Hematopoietic multipotent progenitor cell (in vitro differentiated cells): ENCODE measurements around the gene CPSF3. TPM values are rescaled to one million over a fixed set of nuclear protein-coding genes. Genes with fewer than 3 reads are reported as not detected.
A peak's percentile ranks its signal among the peaks of the same experiment; 100 is the strongest.

Experiments used
- DNase-seq, 3 donors: peaks; one replicate each; pipeline ENCODE4 v3.0.0-alpha.2; 2011 to 2015; ENCODE audit warnings: low read depth in 2 of 3, low spot score in 2 of 3
- total RNA-seq: library from RNA; depleted of rRNA; stranded (reverse); fragments of >200 nt; gene quantifications from one replicate; pipeline ENCODE4 v1.2.3, GENCODE V29; 2012

CPSF3 gene
- total RNA-seq, 1 donor: 31.5 TPM

DNA sequence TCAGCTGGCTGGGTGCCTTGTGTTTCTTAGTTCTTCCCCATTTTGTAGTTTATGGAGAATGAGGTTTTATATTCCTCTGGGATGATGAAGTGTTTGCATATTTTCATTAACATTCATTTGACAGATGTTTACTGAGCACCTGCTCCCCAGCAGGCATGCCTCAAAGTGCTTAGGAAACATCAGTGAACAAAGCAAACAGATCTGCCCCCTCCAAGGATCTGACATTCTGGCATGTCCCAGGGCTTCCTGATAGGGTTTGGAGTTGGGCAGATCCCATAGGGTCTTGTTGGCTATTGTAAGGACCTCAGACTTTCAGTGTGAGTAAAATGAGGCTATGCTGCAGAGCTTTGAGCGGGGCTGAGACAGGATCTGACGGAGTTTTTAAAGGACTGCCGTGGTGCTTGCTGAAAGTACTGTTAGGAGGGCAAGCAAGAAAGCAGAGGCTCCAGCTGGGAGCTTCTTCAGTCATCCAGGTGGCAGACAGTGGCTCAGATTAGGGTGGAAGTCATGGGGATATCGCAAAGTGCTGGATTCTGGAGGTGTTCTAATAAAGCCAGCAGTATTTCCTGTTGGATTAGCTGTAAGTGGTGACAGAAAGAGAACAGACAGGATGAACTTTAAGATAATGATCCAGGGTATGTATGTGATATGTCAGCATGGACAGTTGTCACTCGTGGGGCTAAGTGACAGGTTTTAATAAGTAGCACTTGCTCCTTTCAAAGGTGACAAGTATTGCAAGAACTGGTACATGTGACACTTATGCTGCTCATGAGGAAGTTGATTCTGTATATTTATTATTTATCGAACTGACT lies 39.6 kb downstream of the CPSF3 start:
- DNase-seq: no peak

DNA sequence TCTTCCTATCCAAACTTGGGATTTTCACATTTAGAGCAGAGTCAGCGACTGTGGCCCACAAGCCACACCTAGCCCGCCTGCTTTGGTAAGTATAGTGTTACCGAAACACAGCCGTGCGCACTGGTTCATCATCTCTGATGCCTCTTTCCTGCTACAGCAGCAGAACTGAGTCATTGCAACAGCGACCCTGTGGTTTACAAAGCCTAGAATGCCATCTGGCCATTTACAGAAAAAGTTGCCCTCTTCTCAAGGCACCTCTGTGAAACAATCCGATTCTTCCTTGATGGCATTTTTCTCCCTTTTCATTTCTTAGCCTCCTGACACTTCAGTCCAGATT lies 40.2 kb downstream of the CPSF3 start:
- peak in 2 of 3 donors; percentile 14 to 26 for DNase-seq

GRCh38 chr2:9465170-9465569 lies 41.7 kb downstream of the CPSF3 start:
- DNase-seq: no peak

DNA sequence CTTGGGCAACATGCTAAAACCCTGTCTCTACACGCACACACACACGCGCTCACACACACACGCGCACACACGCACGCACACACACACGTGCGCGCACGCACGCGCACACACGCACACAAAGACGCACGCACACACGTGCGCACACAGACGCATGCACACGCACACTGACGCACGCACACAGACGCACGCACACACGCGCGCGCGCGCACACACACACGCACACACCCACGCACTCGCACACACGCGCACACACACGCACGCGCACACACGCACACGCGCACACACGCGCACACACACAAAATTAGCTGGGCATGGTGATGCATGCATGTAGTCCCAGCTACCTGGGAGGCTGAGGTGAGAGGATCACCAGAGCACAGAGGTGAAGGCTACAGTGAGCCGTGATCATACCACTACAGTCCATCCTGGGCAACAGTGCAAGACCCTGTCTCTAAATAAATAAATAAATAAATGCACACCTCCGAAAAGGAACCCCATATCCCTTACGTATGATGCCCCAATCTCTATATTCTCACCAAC lies 42.8 kb downstream of the CPSF3 start:
- no peak for DNase-seq

DNA sequence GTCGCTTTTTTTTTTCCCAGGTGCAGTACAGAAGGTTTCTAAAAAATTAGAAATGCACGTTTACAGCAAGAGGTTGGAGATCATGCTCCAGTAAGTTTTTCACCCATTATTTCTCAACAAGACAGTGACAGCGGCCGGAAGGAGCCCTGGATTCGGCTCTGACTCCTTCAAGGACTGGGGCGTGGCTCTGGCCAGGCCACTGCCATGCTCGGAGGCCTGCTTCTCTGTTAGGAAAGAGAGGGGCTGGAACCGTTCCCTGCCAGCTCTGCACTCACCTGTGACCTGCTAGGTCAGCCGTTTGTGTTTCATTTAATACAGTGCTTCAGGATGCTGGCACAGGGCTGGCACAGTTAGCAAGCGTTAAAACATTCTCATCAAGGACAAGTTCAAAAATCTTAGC lies 44.2 kb downstream of the CPSF3 start:
- DNase-seq: no peak

- no peak for DNase-seq
Measured at GRCh38 chr2:9471206-9471605, 47.8 kb downstream of the CPSF3 start.

DNA sequence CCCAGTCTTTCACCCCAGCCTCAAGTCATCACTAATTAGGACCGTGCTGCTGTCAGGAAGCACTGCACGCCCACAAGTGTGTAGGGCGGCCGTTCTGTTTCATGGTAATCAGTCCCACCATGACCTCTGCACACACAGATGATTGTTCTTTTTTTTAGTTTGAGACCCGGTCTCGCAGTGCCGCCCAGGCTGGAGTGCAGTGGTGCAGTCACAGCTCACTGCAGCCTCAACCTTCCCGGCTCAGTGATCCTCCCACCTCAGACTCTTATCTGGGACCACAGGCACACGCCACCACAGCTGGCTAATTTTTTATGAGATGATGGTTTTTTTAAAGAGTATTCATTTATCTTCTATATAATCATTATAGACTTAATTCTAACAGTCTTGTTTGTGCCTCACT lies 49.1 kb downstream of the CPSF3 start:
- no peak for DNase-seq

- DNase-seq: peak in 2 of 3 donors; percentile 9 to 37
Measured at GRCh38 chr2:9473308-9473984, 50.0 kb downstream of the CPSF3 start.

DNA sequence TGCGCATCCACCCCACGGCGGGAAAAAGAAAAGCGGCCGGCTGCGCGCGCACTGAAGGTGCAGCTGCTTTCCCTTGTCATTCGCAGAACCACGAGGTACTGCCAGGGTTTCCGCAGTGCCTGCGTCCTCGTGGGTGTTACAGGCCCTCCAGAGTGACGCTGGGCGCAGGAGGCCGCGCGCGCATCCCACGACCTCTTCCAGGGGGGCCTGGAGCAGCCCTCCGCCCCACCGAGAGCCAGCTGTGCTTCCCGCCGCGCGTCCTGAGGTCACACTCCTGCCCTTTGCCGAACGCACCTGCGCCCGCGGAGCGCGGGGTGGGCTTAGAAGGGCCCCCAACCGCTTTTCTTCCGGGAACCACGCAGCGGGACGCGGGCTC lies 50.5 kb downstream of the CPSF3 start:
- DNase-seq: peak in 2 of 3 donors; percentile 46 to 54

DNA sequence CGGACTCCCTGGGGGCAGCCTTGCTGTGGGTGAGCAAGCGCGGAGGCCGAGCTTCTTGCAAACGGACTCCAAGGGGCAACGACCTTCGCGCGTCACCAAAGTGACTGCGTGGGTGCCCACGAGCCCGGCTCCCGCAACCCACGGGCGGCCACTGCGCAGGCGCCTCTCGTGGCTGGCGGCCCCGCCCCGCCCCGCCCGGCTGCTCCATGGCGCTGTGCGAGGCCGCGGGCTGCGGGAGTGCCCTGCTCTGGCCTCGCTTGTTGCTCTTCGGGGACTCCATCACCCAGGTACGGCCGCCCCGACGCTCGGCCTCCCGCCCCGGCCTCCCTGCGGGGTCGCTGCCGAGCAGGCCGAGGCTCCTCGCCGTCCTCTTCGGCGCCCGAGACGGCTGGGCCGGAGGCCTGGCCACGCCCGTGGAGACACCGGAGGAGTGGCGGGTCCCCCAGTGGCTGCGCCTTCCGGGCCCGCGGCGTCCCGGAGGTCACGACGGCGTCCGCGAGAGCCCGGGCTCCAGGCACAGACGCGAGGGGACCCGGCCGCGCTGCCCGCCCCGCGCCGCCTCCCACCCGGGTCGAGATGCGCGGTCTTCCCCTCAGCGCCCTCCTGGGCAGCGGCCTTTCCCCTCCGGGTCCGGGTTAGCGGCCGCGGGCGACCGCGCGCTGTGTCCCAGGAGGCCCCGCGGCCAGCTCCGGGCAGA lies 51.1 kb downstream of the CPSF3 start, which contains the start of gene IAH1:
TSS of gene IAH1 (plus strand) at position 191 of the 697 bp plus-strand sequence. CDS start at position 207, 16 bp downstream.
- DNase-seq: peak; percentile 58 to 68 (median 59)

DNA sequence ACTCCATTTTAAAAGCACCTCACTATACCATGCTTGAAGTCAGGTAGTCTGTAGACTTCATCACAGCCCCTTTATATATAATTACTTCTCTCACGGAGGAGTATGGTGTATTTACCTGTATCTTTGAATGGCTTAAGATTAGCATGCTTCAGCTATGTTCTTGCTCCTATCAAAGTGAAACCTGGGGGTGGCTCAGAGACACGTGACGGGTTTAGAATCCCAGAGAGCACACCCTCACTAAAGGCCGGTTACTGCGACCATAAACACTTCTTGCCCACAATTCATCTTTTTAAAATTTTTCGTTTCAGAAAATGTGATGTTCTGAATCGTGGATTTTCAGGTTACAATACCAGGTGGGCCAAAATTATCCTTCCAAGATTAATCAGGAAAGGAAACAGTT lies 54.5 kb downstream of the CPSF3 start:
- DNase-seq: no peak

DNA sequence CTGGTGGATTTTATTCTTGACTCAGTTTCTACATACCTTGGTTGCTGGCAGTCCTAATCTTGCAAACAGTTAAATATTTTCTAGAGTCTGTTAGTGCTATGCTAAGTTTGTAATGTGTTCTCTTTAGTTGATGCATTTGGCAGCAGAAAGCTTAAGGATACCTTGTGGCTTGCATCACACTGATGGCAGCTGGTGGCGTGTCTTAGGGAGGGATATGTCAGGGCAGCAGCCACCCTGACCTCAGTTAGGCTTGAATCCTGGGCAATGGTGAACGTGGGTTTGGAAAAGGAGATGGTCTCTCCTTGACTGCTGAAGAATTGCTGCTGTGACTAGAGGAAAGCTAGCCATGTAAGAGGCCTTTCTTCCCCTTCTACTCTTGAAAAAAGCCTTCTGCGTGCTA lies 55.1 kb downstream of the CPSF3 start:
- no peak for DNase-seq

DNA sequence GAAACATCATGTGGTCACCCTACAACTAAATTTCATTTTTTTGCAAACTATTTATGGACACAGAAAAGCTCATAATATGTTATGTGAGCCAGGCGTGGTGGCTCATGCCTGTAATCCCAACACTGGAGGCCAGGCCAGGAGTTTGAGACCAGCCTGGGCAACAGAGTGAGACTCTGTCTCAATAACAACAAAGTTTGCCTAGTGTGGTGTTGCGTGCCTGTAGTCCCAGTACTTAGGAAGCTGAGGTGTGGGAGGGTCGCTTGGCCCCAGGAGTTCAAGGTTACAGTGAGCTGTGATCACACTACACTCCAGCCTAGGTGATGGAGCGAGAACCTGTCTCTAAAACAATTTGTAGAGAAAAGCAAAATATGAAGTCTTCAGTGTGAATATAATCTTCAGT lies 56.7 kb downstream of the CPSF3 start:
- no peak for DNase-seq

- no peak for DNase-seq
Measured at GRCh38 chr2:9483107-9483506, 59.7 kb downstream of the CPSF3 start.

GRCh38 chr2:9484533-9484932 lies 61.1 kb downstream of the CPSF3 start:
- no peak for DNase-seq

DNA sequence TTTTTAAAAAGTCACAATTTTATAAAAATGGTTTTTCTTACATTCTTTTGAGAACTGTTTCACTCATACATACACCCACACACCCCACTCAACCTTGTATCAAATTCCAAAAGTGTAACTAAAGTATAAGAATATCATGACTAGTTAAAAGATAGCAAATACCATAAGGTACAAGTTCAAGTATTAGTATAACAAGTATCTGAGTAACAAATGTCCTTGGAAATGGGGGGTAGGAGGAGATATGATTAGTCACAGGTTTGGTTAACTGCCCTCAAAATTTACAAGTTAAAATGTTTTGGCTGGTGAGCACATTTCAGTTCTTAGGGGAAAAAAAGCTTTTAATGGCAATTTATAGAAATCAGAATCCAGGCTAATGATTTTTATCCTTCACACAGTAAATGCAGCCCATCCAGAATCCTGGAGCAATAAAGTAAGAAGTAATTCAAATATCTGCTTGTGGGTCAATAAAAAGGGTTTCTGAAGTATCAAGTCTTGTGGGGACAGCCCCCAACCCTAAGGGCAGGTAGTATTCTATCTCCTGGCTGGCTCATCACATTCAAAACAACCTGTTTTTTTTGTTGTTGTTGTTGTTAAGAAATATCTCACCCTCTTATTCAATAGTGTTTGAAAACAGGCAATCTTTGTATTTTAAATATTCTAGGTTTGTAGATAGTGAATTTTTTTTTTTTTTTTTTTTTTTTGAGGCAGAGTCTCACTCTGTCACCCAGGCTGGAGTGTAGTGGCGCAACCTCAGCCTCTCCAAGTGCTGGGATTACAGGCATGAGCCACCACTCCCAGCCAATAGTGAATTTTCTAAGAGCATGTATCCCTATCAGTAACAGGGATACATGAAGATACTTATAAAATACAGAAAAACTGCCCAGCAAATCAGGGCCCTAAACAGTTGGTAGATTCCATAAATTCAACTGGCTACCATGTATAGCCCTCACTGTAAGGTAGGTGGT lies 65.4 kb downstream of the CPSF3 start:
- DNase-seq: no peak

DNA sequence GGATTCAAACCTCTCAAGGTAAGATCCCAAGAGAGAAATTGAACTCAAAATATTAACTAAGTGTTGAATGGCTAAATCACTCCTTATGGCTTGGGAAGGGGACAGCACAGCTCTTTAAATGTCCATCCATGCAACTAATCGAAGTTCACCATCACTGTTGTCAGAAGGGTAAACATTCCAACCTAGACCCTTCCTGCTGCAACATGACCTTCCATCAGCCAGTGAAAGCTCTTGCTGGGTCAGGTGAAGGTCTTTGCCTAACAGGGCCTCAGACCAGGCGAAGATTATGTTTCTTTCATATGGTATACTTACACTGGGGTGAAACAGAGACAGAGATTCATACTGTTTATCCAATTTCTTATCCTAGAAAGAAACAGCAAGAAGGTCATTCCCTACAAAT lies 67.3 kb downstream of the CPSF3 start:
- no peak for DNase-seq

DNA sequence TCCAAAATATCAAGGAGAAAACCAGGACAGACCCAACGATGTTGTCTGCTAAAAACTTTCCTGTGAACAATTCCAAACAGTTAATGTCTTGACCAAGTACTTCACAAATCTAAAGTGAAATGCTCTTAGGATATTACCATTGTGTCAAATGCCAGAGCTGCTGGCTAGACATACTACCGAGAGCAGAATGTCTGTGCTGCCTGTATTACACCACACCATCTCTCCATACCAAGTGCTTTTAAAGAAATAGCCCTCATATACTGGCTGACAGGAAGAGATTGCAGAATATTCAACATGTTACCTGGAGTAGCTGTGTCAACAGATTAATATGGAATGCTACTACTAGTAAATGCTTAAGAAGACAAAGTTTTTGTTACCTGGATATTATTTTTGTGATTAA lies 69.5 kb downstream of the CPSF3 start:
- DNase-seq: no peak

DNA sequence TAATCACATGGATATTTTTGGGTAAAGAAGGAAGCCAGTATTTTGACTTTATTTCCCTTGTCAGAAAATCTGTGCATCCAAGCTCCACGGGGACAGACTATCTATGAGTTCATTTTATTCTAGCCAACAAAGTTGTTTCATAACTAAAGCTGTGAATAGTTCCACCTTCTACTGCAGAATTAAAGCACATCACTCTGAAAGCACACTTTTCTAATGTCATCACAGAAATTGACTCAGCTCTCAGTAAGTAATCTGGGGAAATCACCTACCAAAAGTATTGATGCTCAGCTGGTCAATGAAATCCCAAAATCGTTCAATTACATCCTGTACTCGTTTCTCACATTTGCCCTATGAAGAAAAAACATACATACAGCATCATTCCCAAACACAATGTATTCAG lies 70.0 kb downstream of the CPSF3 start:
- DNase-seq: no peak

- no peak for DNase-seq
Measured at GRCh38 chr2:9494081-9494480, 70.6 kb downstream of the CPSF3 start.
